ENCODE results near the gene NFIX.

NFIX gene

GRCh38 chr19:13014101-13014920, 19.0 kb downstream of the NFIX start:
- Histone ChIP-seq H3K27me3 (ENCODE audit: insufficient read depth, low read length) (peaks cover 100% of the 10 kb centered on the region), H3K27ac (ENCODE audit: low read length) (no peak overlapping the region), H3K4me3 (ENCODE audit: low read length) (no peak overlapping the region)

GRCh38 chr19:13014921-13015280, 19.6 kb downstream of the NFIX start:
- Histone ChIP-seq H3K4me1 (ENCODE audit: insufficient read depth, low read length) (peaks cover 29% of the 10 kb centered on the region), H3K9me3 (ENCODE audit: insufficient read depth, low read depth, low read length) (peaks cover 8% of the 10 kb centered on the region; the same call in 1 of the 2 replicates), H3K9ac (ENCODE audit: low read depth, low read length) (no peak overlapping the region), H3K27me3 (ENCODE audit: insufficient read depth, low read length) (peaks cover 100% of the 10 kb centered on the region), H3K4me3 (ENCODE audit: low read length) (no peak overlapping the region), H3K36me3 (ENCODE audit: insufficient read depth, low read depth, low read length) (no peaks in the 10 kb centered on the region), H3K27ac (ENCODE audit: low read length) (no peak overlapping the region)

More at GRCh38 chr19:13014101-13014920, 19.0 kb downstream of the NFIX start:
- H3K36me3 ChIP-seq (ENCODE audit: insufficient read depth, low read depth, low read length): no peaks in the 10 kb centered on the region
- peaks cover 8% of the 10 kb centered on the region; the same call in 1 of the 2 replicates for H3K9me3 ChIP-seq (ENCODE audit: insufficient read depth, low read depth, low read length)
- H3K9ac ChIP-seq (ENCODE audit: low read depth, low read length): no peak overlapping the region
- H3K4me1 ChIP-seq (ENCODE audit: insufficient read depth, low read length): peaks cover 24% of the 10 kb centered on the region

GRCh38 chr19:13015361-13016223, 20.3 kb downstream of the NFIX start:
- H3K9ac ChIP-seq (ENCODE audit: low read depth, low read length): no peak overlapping the region
- peaks cover 30% of the 10 kb centered on the region for H3K4me1 ChIP-seq (ENCODE audit: insufficient read depth, low read length)
- H3K27me3 ChIP-seq (ENCODE audit: insufficient read depth, low read length): peaks cover 100% of the 10 kb centered on the region
- H3K36me3 ChIP-seq (ENCODE audit: insufficient read depth, low read depth, low read length): no peaks in the 10 kb centered on the region
- no peak overlapping the region for H3K27ac ChIP-seq (ENCODE audit: low read length)
- H3K9me3 ChIP-seq (ENCODE audit: insufficient read depth, low read depth, low read length): peaks cover 8% of the 10 kb centered on the region; the same call in 1 of the 2 replicates
- H3K4me3 ChIP-seq (ENCODE audit: low read length): no peak overlapping the region

- H3K4me1 ChIP-seq (ENCODE audit: insufficient read depth, low read length): peaks cover 34% of the 10 kb centered on the region
- H3K27ac ChIP-seq (ENCODE audit: low read length): no peak overlapping the region
- H3K36me3 ChIP-seq (ENCODE audit: insufficient read depth, low read depth, low read length): no peaks in the 10 kb centered on the region
- H3K9ac ChIP-seq (ENCODE audit: low read depth, low read length): no peak overlapping the region
- H3K27me3 ChIP-seq (ENCODE audit: insufficient read depth, low read length): peaks cover 100% of the 10 kb centered on the region
- H3K4me3 ChIP-seq (ENCODE audit: low read length): no peak overlapping the region
- H3K9me3 ChIP-seq (ENCODE audit: insufficient read depth, low read depth, low read length): peaks cover 8% of the 10 kb centered on the region; the same call in 1 of the 2 replicates
Observed at GRCh38 chr19:13016245-13016627, 21.0 kb downstream of the NFIX start.

GRCh38 chr19:13016628-13017305, 21.5 kb downstream of the NFIX start:
- no peaks in the 10 kb centered on the region for H3K36me3 ChIP-seq (ENCODE audit: insufficient read depth, low read depth, low read length)
- no peak overlapping the region for H3K4me3 ChIP-seq (ENCODE audit: low read length)
- no peak overlapping the region for H3K27ac ChIP-seq (ENCODE audit: low read length)
- peaks cover 34% of the 10 kb centered on the region for H3K4me1 ChIP-seq (ENCODE audit: insufficient read depth, low read length)
- H3K9me3 ChIP-seq (ENCODE audit: insufficient read depth, low read depth, low read length): peaks cover 4% of the 10 kb centered on the region; the same call in 1 of the 2 replicates
- H3K27me3 ChIP-seq (ENCODE audit: insufficient read depth, low read length): peaks cover 100% of the 10 kb centered on the region
- no peak overlapping the region for H3K9ac ChIP-seq (ENCODE audit: low read depth, low read length)

- H3K27ac ChIP-seq (ENCODE audit: low read length): no peak overlapping the region
- no peaks in the 10 kb centered on the region; the same call in 1 of the 2 replicates for H3K9me3 ChIP-seq (ENCODE audit: insufficient read depth, low read depth, low read length)
- H3K4me1 ChIP-seq (ENCODE audit: insufficient read depth, low read length): peaks cover 34% of the 10 kb centered on the region
- no peaks in the 10 kb centered on the region for H3K36me3 ChIP-seq (ENCODE audit: insufficient read depth, low read depth, low read length)
- H3K4me3 ChIP-seq (ENCODE audit: low read length): no peak overlapping the region
- H3K27me3 ChIP-seq (ENCODE audit: insufficient read depth, low read length): peaks cover 100% of the 10 kb centered on the region
- H3K9ac ChIP-seq (ENCODE audit: low read depth, low read length): no peak overlapping the region
Observed at GRCh38 chr19:13017306-13018034, 22.2 kb downstream of the NFIX start.

GRCh38 chr19:13018035-13018914, 23.0 kb downstream of the NFIX start:
- no peak overlapping the region for H3K27ac ChIP-seq (ENCODE audit: low read length)

GRCh38 chr19:13019332-13019731, 24.1 kb downstream of the NFIX start:
- H3K9ac ChIP-seq (ENCODE audit: low read depth, low read length): no peak overlapping the region
- no peak overlapping the region for H3K27ac ChIP-seq (ENCODE audit: low read length)
- peaks cover 31% of the 10 kb centered on the region for H3K4me1 ChIP-seq (ENCODE audit: insufficient read depth, low read length)
- no peaks in the 10 kb centered on the region for H3K36me3 ChIP-seq (ENCODE audit: insufficient read depth, low read depth, low read length)
- no peaks in the 10 kb centered on the region; the same call in 1 of the 2 replicates for H3K9me3 ChIP-seq (ENCODE audit: insufficient read depth, low read depth, low read length)
- no peak overlapping the region for H3K4me3 ChIP-seq (ENCODE audit: low read length)
- peaks cover 100% of the 10 kb centered on the region for H3K27me3 ChIP-seq (ENCODE audit: insufficient read depth, low read length)

More at GRCh38 chr19:13018035-13018914, 23.0 kb downstream of the NFIX start:
- Histone ChIP-seq H3K9ac (ENCODE audit: low read depth, low read length) (no peak overlapping the region), H3K36me3 (ENCODE audit: insufficient read depth, low read depth, low read length) (no peaks in the 10 kb centered on the region), H3K4me3 (ENCODE audit: low read length) (no peak overlapping the region), H3K9me3 (ENCODE audit: insufficient read depth, low read depth, low read length) (no peaks in the 10 kb centered on the region; the same call in 1 of the 2 replicates), H3K27me3 (ENCODE audit: insufficient read depth, low read length) (peaks cover 100% of the 10 kb centered on the region), H3K4me1 (ENCODE audit: insufficient read depth, low read length) (peaks cover 34% of the 10 kb centered on the region)

- Histone ChIP-seq H3K36me3 (ENCODE audit: insufficient read depth, low read depth, low read length) (no peaks in the 10 kb centered on the region), H3K4me3 (ENCODE audit: low read length) (peak overlapping the region; percentile 32; the same call in 1 of the 2 replicates), H3K27ac (ENCODE audit: low read length) (no peak overlapping the region), H3K27me3 (ENCODE audit: insufficient read depth, low read length) (peaks cover 100% of the 10 kb centered on the region), H3K9me3 (ENCODE audit: insufficient read depth, low read depth, low read length) (no peaks in the 10 kb centered on the region; the same call in 1 of the 2 replicates), H3K4me1 (ENCODE audit: insufficient read depth, low read length) (peaks cover 31% of the 10 kb centered on the region), H3K9ac (ENCODE audit: low read depth, low read length) (no peak overlapping the region)
Observed at GRCh38 chr19:13020002-13020414, 24.7 kb downstream of the NFIX start.

- no peaks in the 10 kb centered on the region; the same call in 1 of the 2 replicates for H3K9me3 ChIP-seq (ENCODE audit: insufficient read depth, low read depth, low read length)
- no peak overlapping the region for H3K9ac ChIP-seq (ENCODE audit: low read depth, low read length)
- no peak overlapping the region for H3K27ac ChIP-seq (ENCODE audit: low read length)
- no peaks in the 10 kb centered on the region for H3K36me3 ChIP-seq (ENCODE audit: insufficient read depth, low read depth, low read length)
- peaks cover 100% of the 10 kb centered on the region for H3K27me3 ChIP-seq (ENCODE audit: insufficient read depth, low read length)
- no peak overlapping the region for H3K4me3 ChIP-seq (ENCODE audit: low read length)
- H3K4me1 ChIP-seq (ENCODE audit: insufficient read depth, low read length): peaks cover 26% of the 10 kb centered on the region
Observed at GRCh38 chr19:13022111-13022858, 27.0 kb downstream of the NFIX start.

Measured in iPS-20b (cell line).